Caco-2 (cell line): ENCODE measurements around the gene MRPL38. TPM values are rescaled to one million over a fixed set of nuclear protein-coding genes. Genes with fewer than 3 reads are reported as not detected.

Source experiments
- BruUV-seq: library from RNA; stranded (reverse); fragments of 400-500 nt; replicated peaks from 2 replicates; lab custom pipeline; 2021; lab: Mats Ljungman, UMichigan
- CTCF ChIA-PET: fragments of 300-600 bp; sonication (Branson Sonifier 250); formaldehyde crosslinking; loops from one replicate; lab custom pipeline; 2022; ENCODE audit warnings: antibody characterized with exemption; lab: Charles Lee
- POLR2A ChIA-PET: fragments of 300-600 bp; sonication (Branson Sonifier 250); formaldehyde crosslinking; loops from one replicate; lab custom pipeline; 2022; ENCODE audit warnings: antibody characterized with exemption; lab: Charles Lee
- DNase-seq, 2 experiments: peaks; one replicate each; pipeline versions ENCODE4 v3.0.0 to v3.0.0-alpha.2; 2020 to 2022
- H3K27me3 ChIP-seq: replicated peaks from 2 replicates; pipeline ENCODE4 v1.6.0; 2011; ENCODE audit warnings: low read length; ENCODE audit not compliant: control insufficient read depth, insufficient read depth
- H3K36me3 ChIP-seq: 2 replicates; pipeline ENCODE4 v1.5.1; 2011; ENCODE audit warnings: low read length; ENCODE audit not compliant: control insufficient read depth, insufficient read depth
- H3K4me1 ChIP-seq: fragments of 250-450 bp; sonication (Bioruptor Pico); 2 replicates; pipeline ENCODE4 v1.5.1; 2020; ENCODE audit warnings: mild to moderate bottlenecking
- H3K4me3 ChIP-seq: 2 replicates; pipeline ENCODE4 v1.5.1; 2011; ENCODE audit warnings: low read depth, mild to moderate bottlenecking, control low read depth, low read length
- H3K9me3 ChIP-seq: fragments of 250-450 bp; sonication (Bioruptor Pico); 2 replicates; pipeline ENCODE4 v1.5.1; 2020; ENCODE audit warnings: mild to moderate bottlenecking, moderate library complexity
- H3K27ac Mint-ChIP-seq: one replicate; pipeline ENCODE4 v1.8.0; 2022; ENCODE audit warnings: mixed read lengths; ENCODE audit not compliant: unreplicated experiment
- H3K27me3 Mint-ChIP-seq: one replicate; pipeline ENCODE4 v1.8.0; 2022; ENCODE audit warnings: mixed read lengths; ENCODE audit not compliant: insufficient read depth, unreplicated experiment
- H3K36me3 Mint-ChIP-seq: one replicate; pipeline ENCODE4 v1.8.0; 2022; ENCODE audit warnings: mild to moderate bottlenecking, mixed read lengths; ENCODE audit not compliant: insufficient read depth, unreplicated experiment
- H3K4me1 Mint-ChIP-seq: one replicate; pipeline ENCODE4 v1.8.0; 2022; ENCODE audit warnings: low read depth, mixed read lengths; ENCODE audit not compliant: unreplicated experiment
- H3K4me3 Mint-ChIP-seq: one replicate; pipeline ENCODE4 v1.8.0; 2022; ENCODE audit warnings: mild to moderate bottlenecking, moderate library complexity, mixed read lengths; ENCODE audit not compliant: unreplicated experiment
- H3K9me3 Mint-ChIP-seq: one replicate; pipeline ENCODE4 v1.8.0; 2022; ENCODE audit warnings: mixed read lengths; ENCODE audit not compliant: unreplicated experiment
- intact Hi-C: fragments of 100-400 bp; cut with micrococcal nuclease; formaldehyde crosslinking; loops from one replicate; pipeline ENCODE4 v1.10.0; 2022; ENCODE audit not compliant: unreplicated experiment
- total RNA-seq: library from RNA; stranded (reverse); gene quantifications from 2 replicates; pipeline ENCODE4 v1.2.3, GENCODE V29; 2022
- TF ChIP-seq, protein P1 (sequence below), 2 experiments: fragments of 200-600 bp in 1 of 2; IDR thresholded peaks; 1 replicate in 1 of 2; 2 replicates in 1 of 2; pipeline versions ENCODE4 v1.5.1 to v1.8.0; 2011 to 2022; ENCODE audit warnings: antibody characterized with exemption in 1 of 2, control low read depth in 1 of 2, inconsistent platforms in 1 of 2, low read depth in 1 of 2, low read length in 1 of 2, mild to moderate bottlenecking in 1 of 2, moderate library complexity in 1 of 2; ENCODE audit not compliant: insufficient read depth in 1 of 2, severe bottlenecking in 1 of 2, unreplicated experiment in 1 of 2

The MRPL38 gene
- total RNA-seq, 1 experiment from 2014 or later, result 163 TPM

DNA sequence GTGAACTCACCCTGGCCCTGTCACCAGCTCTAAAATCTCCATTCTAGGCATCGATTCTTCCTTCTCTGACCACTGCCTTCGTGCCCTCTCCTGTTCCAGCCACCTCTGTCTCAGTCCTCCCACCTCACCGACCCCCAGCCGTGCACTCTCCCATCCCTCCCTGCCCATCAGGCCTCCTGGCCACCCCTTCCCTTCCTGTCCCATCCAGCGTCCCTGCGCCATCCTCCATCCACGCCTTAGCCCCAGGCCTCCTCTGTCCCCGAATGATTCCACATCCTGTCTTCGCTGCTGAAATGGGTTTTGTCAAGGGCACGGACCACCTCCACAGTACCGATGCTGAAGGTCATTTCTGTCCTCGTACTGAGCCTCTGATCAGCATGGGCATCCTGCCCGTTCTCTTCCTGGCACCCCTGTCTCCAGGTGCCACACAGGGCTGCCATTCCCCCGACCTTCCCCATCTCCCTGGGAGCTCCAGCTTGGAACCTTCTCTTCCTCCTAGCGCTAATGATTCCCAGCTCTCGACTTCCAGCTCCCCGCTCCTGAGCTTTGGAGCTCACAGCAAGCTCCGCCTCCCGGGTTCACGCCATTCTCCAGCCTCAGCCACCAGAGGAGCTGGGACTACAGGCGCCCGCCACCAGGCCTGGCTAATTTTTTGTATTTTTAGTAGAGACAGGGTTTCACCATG, 10.5 kb downstream of the MRPL38 start:
- intact Hi-C loops, result no loop called here
- CTCF ChIA-PET, result interaction anchor here (1.1 kb wide), 1 partner anchor 10 kb away, joined by 3 read pairs; the partner anchor contains the start of gene MRPL38
- POLR2A ChIA-PET, result no interaction called here
- Mint-ChIP-seq H3K4me1 (peaks cover 19% of the 10 kb centered on the region), H3K4me3 (no peak overlapping the region), H3K27ac (no peak overlapping the region), H3K36me3 (peaks cover 53% of the 10 kb centered on the region), H3K27me3 (no peaks in the 10 kb centered on the region), H3K9me3 (no peaks in the 10 kb centered on the region)
- TF ChIP-seq, protein P1, sequence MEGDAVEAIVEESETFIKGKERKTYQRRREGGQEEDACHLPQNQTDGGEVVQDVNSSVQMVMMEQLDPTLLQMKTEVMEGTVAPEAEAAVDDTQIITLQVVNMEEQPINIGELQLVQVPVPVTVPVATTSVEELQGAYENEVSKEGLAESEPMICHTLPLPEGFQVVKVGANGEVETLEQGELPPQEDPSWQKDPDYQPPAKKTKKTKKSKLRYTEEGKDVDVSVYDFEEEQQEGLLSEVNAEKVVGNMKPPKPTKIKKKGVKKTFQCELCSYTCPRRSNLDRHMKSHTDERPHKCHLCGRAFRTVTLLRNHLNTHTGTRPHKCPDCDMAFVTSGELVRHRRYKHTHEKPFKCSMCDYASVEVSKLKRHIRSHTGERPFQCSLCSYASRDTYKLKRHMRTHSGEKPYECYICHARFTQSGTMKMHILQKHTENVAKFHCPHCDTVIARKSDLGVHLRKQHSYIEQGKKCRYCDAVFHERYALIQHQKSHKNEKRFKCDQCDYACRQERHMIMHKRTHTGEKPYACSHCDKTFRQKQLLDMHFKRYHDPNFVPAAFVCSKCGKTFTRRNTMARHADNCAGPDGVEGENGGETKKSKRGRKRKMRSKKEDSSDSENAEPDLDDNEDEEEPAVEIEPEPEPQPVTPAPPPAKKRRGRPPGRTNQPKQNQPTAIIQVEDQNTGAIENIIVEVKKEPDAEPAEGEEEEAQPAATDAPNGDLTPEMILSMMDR (IDR thresholded peaks at IDR 0.05; ENCODE audit: insufficient read depth in 1 of 2, low read depth in 1 of 2, low read length in 1 of 2, severe bottlenecking in 1 of 2, unreplicated experiment in 1 of 2), result no peak
- Histone ChIP-seq H3K36me3 (peaks cover 3% of the 10 kb centered on the region; the same call in 1 of the 2 replicates), H3K4me1 (peaks cover 21% of the 10 kb centered on the region), H3K27me3 (no peaks in the 10 kb centered on the region), H3K4me3 (no peak overlapping the region), H3K9me3 (no peaks in the 10 kb centered on the region)
- no peak for DNase-seq
- no TSS peak for BruUV-seq

DNA sequence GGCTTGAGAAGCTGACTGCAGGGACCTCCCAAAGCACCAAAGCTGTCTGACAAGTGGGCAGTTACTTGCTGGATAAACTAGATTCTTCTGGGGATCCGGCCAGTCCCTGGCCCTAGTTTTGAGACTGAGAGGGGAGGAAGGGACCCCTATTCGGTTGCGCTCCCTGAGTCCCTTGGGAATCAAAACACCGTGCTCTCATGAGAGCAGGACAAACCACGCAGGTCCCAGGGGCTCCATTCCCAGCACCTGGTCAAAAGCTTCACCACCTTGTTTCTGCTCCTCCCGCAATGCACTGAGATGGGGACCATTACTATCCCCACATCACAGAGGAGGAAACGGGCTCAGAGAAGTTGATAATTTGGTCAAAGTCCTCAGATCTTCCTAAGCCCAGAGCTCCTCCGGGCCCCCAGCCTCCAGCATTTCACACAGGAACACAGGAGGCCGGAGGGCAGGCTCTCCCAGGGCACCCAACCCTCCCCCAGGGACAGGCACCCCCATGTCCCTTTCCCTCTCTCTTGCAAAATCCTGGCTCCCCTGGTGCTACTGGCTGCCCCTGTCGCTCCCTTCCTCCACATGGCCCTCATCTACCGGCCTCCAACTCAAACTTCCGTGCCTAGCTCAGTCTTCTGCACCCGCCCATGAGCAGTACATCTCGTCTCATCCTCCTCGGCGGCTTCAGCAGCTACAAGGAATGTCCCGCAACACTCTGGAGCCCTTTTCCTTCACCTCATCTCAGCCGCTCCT, 11.2 kb downstream of the MRPL38 start:
- Histone ChIP-seq H3K4me1 (peaks cover 21% of the 10 kb centered on the region), H3K4me3 (no peak overlapping the region), H3K36me3 (peaks cover 2% of the 10 kb centered on the region; the same call in 1 of the 2 replicates), H3K9me3 (no peaks in the 10 kb centered on the region), H3K27me3 (no peaks in the 10 kb centered on the region)
- Mint-ChIP-seq H3K27ac (no peak overlapping the region), H3K27me3 (no peaks in the 10 kb centered on the region), H3K36me3 (peaks cover 46% of the 10 kb centered on the region), H3K9me3 (no peaks in the 10 kb centered on the region), H3K4me1 (peaks cover 19% of the 10 kb centered on the region), H3K4me3 (no peak overlapping the region)
- ChIA-PET CTCF (interaction anchor here (1.1 kb wide), 1 partner anchor 11 kb away, joined by 3 read pairs; the partner anchor contains the start of gene MRPL38), POLR2A (interaction anchor here (0.5 kb wide), 1 partner anchor 43 kb away, joined by 3 read pairs; no protein-coding TSS in a partner anchor)
- TF ChIP-seq, protein P1 (IDR thresholded peaks at IDR 0.05; ENCODE audit: insufficient read depth in 1 of 2, low read depth in 1 of 2, low read length in 1 of 2, severe bottlenecking in 1 of 2, unreplicated experiment in 1 of 2), result no peak
- DNase-seq, result no peak
- BruUV-seq, result no TSS peak
- intact Hi-C loops, result no loop called here

DNA sequence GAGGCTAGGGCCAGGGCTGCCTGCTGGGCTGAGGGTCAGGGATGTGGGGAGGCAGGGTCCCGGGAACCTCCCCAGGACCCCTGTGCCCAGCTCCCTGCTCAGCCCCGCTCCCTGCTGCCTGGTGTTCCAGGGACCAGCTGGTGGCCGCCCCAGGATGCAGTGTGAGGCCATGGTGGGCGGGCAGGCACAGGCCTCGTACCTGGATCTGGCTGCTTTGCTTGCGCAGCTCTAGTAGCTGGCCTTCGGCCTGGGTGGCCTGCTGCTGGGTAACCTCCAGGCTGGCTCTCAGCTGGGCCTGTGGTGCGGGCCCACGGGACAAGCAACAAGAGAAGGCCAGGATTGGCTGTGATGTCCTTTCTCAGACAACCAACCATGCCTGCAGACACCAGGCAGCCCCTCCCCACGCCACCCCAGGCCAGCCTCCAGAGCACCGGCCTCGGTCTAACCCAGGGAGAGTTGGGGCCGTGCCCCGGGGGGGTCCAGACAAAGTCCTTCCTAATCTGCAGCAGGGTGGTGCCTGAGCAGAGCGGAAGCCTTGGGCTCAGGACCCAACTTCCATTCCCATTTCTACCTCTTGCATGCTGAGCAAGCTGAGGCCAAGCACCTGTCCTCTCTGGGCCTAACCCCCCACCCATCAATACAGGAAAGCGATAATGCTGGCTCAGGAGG, 12.0 kb downstream of the MRPL38 start:
- intact Hi-C loops, result no loop called here
- CTCF ChIA-PET, result no interaction called here
- peaks cover 21% of the 10 kb centered on the region for H3K4me1 ChIP-seq
- TF ChIP-seq, protein P1 (IDR thresholded peaks at IDR 0.05; ENCODE audit: insufficient read depth in 1 of 2, low read depth in 1 of 2, low read length in 1 of 2, severe bottlenecking in 1 of 2, unreplicated experiment in 1 of 2), result no peak
- Mint-ChIP-seq H3K9me3 (no peaks in the 10 kb centered on the region), H3K27me3 (no peaks in the 10 kb centered on the region), H3K4me1 (peaks cover 19% of the 10 kb centered on the region), H3K36me3 (peaks cover 38% of the 10 kb centered on the region), H3K27ac (no peak overlapping the region), H3K4me3 (no peak overlapping the region)
- H3K4me3 ChIP-seq, result no peak overlapping the region
- H3K36me3 ChIP-seq, result peaks cover 2% of the 10 kb centered on the region; the same call in 1 of the 2 replicates
- no peak for DNase-seq
- no peaks in the 10 kb centered on the region for H3K27me3 ChIP-seq
- H3K9me3 ChIP-seq, result no peaks in the 10 kb centered on the region
- BruUV-seq, result no TSS peak
- POLR2A ChIA-PET, result no interaction called here
